ENCODE data around the gene WWOX.
A peak's percentile ranks its signal among the peaks of the same experiment; 100 is the strongest.

The WWOX gene

GRCh38 chr16:78196502-78196901 lies 97.0 kb downstream of the WWOX start:
- DNase-seq (ENCODE audit: low spot score): no peak

- DNase-seq (ENCODE audit: low spot score): peak; percentile 74
Measured at GRCh38 chr16:78198288-78198687, 98.8 kb downstream of the WWOX start.

GRCh38 chr16:78199325-78200022 lies 100.0 kb downstream of the WWOX start:
- no peak for DNase-seq (ENCODE audit: low spot score)

DNA sequence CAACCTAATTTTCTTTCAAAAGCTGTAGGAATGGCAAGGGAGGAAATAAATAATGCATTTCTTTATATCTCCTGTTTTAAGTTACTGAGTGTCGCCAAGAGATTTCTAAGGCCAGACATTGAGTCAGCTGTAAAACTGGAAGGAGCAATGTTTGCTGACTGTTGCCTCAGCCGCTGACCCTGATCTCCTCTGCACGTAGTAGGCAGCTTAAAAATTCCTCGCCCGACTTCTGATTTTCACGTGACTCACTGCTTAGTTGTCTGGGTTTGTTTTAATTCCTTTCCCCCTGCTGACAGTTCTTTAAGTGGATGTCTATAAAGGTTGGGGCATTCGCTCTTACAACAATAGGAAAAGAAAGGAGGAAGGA lies 100.6 kb downstream of the WWOX start:
- DNase-seq (ENCODE audit: low spot score): no peak

DNA sequence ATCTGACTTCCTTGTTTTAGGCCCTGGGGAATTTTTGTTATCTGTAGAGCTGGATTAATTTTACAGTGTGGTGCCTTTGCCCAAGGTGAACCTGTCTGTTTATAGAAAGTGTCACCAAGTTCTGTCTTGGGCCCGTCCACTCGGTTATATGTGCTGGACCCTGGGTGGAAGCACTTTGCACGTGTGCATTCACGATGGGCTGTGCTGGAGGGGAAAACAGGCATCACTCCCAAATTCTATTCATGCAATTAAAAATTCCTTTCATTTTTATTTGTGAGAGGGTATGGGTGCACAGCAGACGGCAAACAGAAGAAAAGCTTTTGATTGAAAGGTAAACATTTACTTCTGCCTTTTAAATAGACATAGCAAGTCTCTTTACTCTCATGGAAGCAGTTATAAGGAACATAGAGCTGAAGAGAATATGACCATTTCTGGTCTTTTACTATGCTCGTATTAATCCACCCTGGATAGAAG lies 101.2 kb downstream of the WWOX start:
- no peak for DNase-seq (ENCODE audit: low spot score)

GRCh38 chr16:78205506-78205905 lies 106.1 kb downstream of the WWOX start:
- DNase-seq (ENCODE audit: low spot score): no peak

DNA sequence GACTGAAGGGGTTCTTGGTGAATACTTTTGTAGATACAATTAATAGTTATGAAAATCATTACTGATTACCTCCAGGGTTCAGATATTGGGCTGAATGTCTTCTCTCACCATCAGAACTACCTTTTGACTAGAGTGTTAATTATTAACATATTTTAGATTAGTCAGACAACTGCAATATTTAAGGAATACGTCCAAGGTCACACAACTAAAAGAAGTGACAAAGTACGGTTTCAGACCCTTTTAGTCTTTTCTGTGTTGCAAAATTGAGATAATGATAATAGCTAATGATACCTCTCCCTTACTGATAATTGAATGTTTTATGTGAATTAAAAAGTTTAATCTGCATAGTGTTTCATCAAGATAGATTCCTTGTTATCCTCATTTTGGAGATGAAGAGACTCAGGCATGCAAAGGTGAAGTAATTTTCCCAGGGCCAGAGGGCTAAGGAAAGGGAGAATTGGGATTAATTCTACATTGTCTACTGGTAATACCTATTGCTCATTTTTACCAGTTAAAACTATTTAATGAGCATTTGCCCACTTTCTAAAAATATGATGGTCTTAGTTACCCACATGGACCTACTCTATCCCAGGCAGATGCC lies 107.3 kb downstream of the WWOX start:
- DNase-seq (ENCODE audit: low spot score): no peak

- no peak for DNase-seq (ENCODE audit: low spot score)
Measured at GRCh38 chr16:78209951-78210661, 110.7 kb downstream of the WWOX start.

DNA sequence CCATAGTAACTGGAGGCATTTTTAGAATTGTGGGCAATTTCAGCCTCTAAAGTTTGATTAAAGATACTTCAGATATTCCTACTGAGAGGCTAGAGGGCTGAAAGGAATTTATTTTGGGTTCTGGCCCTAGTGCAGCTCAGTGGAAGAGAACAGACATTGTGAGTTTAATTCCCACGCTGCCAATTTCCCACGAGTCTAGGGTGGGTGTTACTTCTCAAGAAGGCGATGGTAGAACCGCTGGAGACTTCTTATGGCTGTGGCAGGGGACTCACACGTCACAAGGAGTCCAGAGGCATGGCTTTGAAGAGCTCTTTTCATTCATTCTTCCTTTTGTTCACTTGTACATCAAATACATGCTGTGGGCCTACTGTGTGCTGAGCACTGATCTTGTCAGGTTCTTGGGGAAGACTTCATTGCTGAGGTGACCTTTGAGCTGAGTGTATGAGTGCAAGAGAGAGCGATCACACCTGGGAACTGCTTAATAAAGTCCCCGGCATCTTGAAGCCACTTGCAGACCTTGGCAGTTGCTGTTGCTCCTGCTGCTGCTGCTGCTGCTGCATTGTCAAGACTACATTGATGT lies 111.7 kb downstream of the WWOX start:
- DNase-seq (ENCODE audit: low spot score): no peak

GRCh38 chr16:78211946-78212345 lies 112.5 kb downstream of the WWOX start:
- DNase-seq (ENCODE audit: low spot score): no peak

DNA sequence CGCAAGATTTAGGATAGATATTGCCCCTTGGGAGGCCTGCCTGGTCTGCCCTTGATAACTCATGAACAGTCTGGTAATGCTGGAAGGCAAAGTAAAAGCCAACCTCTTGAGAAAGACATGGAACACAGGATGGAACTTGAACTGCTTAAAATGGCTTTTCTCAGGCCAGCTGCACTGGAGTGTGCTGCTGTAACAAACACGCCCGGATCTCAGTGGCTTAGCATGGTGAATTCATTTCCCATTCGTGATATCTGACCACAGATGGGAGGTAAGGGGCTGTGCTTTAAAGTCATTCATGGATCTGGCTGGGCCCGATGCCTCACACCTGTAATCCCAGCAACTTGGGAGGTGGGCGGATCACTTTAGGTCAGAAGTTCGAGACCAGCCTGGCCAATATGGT lies 113.2 kb downstream of the WWOX start:
- no peak for DNase-seq (ENCODE audit: low spot score)

GRCh38 chr16:78213751-78214150 lies 114.3 kb downstream of the WWOX start:
- no peak for DNase-seq (ENCODE audit: low spot score)

DNA sequence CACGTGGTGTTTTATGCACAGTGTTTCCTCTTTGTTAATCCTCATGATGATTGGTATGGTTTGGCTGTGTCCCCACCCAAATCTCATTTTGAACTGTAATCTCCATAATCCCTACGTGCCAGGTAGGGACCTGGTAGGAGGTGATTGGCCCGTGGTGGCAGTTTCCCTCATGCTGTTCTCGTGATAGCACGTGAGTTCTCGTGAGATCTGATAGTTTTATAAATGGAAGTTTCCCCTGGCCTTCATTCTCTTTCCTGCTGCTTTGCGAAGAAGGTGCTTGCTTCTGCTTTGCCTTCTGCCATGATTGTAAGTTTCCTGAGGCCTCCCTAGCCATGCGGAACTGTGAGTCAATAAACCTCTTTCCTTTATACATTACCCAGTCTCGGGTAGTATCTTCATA lies 115.8 kb downstream of the WWOX start:
- no peak for DNase-seq (ENCODE audit: low spot score)

- no peak for DNase-seq (ENCODE audit: low spot score)
Measured at GRCh38 chr16:78216166-78216745, 116.8 kb downstream of the WWOX start.

- no peak for DNase-seq (ENCODE audit: low spot score)
Measured at GRCh38 chr16:78217276-78217675, 117.8 kb downstream of the WWOX start.

- no peak for DNase-seq (ENCODE audit: low spot score)
Measured at GRCh38 chr16:78218279-78218678, 118.8 kb downstream of the WWOX start.

DNA sequence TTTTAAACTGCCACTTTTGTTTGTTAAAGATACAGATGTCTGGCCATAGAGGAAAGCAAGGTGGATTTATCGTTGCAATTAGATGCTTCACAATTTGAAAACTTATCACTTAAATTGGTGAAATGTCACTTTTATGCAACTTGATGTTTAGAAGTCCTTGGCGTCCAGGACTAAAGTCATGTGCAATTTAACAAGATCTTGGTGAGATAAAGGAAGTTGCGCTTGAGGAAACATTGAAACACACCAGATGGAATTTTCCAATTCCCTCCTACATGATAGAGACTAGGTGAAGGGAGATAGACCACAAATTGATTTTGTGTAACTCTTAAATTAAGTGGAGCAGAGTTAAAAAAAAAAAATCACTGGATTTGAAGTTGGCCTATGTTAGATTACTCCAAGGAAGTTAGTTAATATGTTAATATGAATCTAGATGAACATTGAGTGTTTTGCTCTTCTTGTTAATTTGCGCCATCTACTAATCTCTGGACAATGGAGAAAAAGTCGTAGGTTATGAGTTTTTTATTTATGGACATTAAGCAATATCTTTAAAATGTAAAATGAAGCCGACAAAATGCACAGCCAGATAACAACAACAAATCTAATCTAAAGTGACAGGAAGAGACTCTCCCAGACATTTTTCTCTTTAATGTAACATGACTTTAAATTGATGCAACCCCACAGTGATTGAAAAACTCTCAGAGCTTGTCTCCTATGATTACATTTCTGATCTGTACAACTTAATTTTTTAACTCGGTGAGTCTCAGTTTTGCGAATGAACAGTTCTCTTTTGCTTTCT lies 119.6 kb downstream of the WWOX start:
- DNase-seq (ENCODE audit: low spot score): no peak

- no peak for DNase-seq (ENCODE audit: low spot score)
Measured at GRCh38 chr16:78220571-78220970, 121.1 kb downstream of the WWOX start.

DNA sequence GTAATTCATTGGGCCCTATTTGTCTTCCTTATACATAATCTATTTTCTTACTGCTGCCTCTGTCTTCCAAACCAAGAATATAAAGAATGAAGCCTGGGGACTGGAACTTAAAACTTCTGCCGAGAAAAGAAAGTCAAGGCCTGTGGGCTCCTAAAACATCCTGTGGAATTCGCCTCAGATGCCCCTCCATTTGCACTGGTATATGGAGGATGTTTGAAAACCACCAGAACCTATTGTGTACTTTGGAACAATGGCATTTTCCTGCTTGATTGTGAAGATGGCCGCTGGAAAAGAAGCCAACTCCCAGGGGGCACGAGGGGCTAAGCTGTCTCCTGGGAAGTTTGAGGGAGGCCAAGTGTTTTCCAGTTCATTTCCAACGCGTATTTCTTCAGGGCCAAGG lies 122.4 kb downstream of the WWOX start:
- no peak for DNase-seq (ENCODE audit: low spot score)

GRCh38 chr16:78224342-78224741 lies 124.9 kb downstream of the WWOX start:
- DNase-seq (ENCODE audit: low spot score): no peak

GRCh38 chr16:78225919-78226318 lies 126.5 kb downstream of the WWOX start:
- DNase-seq (ENCODE audit: low spot score): peak; percentile 35

DNA sequence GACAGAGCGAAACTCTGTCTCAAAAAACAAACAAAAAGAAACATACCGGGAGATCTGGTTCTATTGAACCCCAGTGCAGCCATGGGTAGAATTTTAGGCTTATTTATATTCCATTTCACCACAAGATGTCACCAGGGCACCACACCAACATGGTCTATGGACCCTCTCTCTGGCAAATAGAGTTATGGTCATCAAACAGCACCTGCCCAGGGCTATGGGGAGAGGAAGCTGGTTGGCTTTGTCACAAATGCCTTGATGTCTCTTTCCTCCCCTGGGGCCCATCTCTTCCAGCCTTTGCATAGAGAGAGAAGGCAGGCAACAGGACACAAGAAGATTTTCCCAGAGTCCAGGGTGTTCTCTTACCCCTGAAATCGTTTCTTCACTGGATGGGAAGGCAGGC lies 128.4 kb downstream of the WWOX start:
- no peak for DNase-seq (ENCODE audit: low spot score)
